NCI-H2029 (cell line): ENCODE results near the gene SLC35B2.
A peak's percentile ranks its signal among the peaks of the same experiment; 100 is the strongest.

Experiments used
- DNase-seq: peaks from one replicate; lab custom pipeline; 2025; lab: John Stamatoyannopoulos, UW

The SLC35B2 gene

DNA sequence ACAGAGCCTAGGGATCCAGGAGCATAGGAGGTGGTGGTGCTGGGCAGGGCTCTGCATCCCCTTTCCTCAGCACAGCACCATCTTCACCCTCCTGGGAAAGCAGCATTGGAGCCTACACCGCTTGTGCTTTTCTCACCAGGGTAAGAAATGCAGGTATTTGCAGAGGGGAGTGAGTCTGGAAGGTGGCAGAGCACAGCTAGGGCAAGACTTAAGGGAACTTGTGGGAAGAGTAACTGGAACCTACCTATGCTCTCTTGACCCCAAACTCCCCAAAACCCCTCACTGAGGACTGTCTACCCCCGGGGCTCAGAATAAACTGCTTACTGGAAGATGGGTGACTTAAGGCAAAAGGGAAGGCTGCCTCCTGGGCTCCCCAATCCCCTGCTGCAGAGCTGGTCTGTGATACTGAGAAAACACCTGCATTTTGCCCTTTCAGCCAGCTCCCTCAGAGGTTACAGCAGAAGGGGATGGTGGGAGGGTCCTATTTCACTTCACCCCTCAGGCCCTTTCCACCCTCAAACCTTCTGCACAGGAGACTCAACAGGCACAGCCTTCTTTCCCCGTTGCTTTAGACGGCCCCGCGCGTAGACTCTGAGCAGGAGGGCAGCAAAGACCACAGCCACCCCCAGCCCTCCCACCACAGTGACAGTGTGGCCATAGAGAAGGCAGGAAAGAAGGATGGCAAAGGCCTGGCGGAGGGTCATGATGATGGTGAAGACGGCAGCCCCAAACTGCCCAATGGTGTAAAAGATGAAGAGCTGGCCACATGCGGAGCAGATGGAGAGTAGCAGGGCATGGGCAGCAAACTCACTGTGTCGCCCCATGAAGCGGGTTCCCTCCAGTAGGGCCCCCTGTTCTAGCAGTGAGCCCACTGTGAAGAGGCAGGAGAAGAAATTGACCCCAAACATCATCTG, 2.9 kb downstream of the SLC35B2 start:
- DNase-seq = no peak

DNA sequence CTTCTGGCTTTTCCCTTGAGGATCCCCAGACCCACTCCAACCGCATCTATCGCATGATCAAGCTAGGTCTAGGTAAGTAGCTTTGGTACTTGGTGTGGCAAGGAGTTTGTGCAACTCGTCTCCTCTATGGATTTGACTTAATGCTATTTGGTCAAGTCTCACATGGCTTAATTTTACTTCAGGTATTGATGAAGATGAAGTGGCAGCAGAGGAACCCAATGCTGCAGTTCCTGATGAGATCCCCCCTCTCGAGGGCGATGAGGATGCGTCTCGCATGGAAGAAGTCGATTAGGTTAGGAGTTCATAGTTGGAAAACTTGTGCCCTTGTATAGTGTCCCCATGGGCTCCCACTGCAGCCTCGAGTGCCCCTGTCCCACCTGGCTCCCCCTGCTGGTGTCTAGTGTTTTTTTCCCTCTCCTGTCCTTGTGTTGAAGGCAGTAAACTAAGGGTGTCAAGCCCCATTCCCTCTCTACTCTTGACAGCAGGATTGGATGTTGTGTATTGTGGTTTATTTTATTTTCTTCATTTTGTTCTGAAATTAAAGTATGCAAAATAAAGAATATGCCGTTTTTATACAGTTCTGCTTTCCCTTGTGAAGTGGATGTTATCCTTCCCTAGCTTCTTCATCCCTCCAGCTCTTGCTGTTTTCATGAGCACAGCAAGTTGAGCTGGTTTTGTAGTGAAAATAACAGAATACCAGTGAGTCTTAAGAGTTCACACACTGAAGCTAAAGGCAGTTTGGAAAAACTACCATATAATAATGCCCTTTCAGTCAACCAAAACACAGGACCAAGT, 3.8 kb downstream of the SLC35B2 start:
- no peak for DNase-seq

DNA sequence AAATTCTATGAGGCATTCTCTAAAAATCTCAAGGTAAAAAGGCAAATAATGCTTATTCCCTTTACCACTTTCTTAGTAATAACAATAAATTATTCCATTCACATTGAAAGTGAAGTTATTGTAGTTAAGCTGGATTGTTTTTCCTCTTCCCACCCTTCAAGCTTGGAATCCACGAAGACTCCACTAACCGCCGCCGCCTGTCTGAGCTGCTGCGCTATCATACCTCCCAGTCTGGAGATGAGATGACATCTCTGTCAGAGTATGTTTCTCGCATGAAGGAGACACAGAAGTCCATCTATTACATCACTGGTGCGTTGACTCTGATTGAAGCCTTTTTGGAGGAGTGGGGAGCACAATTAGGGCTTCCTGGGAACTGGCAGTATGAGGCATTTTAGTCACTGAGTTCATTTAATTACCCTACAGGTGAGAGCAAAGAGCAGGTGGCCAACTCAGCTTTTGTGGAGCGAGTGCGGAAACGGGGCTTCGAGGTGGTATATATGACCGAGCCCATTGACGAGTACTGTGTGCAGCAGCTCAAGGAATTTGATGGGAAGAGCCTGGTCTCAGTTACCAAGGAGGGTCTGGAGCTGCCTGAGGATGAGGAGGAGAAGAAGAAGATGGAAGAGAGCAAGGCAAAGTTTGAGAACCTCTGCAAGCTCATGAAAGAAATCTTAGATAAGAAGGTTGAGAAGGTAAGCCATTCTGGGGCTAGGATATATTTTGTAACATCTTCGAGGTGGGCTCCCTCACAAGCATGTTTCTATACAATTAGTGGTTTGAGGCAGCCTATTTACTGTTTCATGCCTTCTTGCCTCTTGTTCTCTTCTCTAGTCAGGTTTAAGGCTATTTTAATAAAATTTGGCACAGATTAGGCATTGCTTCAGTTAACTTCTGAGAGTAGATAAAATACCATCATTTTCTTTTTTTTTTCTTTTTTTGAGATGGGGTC, 5.5 kb downstream of the SLC35B2 start:
- DNase-seq = no peak

DNA sequence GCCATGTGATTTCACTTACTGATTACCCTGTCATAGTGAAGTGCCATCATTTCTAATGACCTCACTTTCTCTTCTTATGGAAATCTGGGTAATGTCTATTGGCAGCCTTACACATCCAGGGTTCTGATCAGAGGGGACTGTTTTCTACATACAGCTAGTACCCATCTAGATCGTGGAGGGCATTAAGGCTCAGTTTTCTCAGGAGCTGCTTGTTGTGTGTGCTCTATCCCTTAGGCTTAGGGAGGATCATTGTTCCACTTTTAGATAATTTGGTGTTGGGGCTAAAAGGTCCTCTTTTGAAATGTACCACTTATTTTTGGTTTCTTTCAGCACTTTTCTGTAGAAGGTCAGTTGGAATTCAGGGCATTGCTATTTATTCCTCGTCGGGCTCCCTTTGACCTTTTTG, 6.6 kb downstream of the SLC35B2 start:
- DNase-seq = no peak

DNA sequence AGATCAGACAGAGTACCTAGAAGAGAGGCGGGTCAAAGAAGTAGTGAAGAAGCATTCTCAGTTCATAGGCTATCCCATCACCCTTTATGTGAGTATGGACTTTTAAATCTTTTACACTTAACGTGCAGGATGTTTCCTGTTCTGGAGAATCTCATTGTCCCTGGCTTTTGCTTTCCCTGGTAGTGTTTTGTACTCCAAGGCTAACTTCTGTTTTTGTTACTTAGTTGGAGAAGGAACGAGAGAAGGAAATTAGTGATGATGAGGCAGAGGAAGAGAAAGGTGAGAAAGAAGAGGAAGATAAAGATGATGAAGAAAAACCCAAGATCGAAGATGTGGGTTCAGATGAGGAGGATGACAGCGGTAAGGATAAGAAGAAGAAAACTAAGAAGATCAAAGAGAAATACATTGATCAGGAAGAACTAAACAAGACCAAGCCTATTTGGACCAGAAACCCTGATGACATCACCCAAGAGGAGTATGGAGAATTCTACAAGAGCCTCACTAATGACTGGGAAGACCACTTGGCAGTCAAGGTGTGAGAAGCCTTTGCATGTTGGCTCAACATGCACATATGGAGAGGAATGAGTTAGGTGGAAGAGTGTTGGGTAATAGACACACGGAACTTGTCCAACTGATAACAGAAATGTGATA, 7.1 kb downstream of the SLC35B2 start:
- no peak for DNase-seq

DNA sequence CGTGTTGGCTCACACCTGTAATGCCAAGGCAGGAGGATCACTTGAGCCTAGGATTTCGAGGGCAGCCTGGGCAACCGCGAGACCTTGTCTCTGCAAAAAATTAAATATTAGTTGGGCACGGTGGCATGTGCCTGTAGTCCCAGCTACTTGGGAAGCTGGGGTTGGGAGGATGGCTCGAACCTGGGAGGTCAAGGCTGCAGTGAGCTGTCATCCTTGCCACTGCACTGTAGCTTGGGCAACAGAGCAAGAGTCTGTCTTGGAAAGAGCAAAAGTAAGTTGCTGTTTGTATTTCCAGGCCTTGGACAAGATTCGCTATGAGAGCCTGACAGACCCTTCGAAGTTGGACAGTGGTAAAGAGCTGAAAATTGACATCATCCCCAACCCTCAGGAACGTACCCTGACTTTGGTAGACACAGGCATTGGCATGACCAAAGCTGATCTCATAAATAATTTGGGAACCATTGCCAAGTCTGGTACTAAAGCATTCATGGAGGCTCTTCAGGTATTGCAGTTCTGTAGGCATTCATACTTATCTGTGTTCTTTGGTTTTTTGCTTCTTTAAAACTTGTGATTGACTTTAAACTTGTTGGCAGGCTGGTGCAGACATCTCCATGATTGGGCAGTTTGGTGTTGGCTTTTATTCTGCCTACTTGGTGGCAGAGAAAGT, 8.1 kb downstream of the SLC35B2 start:
- DNase-seq = no peak

DNA sequence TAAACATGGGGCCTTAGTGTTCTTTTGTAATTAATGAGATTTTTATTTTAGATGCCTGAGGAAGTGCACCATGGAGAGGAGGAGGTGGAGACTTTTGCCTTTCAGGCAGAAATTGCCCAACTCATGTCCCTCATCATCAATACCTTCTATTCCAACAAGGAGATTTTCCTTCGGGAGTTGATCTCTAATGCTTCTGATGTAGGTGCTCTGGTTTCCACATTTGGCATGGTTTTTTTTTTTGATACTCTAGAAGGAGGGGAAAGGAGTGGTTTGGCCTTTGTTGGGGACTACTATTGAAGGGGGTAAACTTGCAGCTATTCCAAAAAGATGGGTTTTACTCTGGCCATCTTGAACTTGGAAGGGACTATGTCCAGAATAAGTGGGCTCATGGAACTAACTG, 8.7 kb downstream of the SLC35B2 start:
- no peak for DNase-seq

DNA sequence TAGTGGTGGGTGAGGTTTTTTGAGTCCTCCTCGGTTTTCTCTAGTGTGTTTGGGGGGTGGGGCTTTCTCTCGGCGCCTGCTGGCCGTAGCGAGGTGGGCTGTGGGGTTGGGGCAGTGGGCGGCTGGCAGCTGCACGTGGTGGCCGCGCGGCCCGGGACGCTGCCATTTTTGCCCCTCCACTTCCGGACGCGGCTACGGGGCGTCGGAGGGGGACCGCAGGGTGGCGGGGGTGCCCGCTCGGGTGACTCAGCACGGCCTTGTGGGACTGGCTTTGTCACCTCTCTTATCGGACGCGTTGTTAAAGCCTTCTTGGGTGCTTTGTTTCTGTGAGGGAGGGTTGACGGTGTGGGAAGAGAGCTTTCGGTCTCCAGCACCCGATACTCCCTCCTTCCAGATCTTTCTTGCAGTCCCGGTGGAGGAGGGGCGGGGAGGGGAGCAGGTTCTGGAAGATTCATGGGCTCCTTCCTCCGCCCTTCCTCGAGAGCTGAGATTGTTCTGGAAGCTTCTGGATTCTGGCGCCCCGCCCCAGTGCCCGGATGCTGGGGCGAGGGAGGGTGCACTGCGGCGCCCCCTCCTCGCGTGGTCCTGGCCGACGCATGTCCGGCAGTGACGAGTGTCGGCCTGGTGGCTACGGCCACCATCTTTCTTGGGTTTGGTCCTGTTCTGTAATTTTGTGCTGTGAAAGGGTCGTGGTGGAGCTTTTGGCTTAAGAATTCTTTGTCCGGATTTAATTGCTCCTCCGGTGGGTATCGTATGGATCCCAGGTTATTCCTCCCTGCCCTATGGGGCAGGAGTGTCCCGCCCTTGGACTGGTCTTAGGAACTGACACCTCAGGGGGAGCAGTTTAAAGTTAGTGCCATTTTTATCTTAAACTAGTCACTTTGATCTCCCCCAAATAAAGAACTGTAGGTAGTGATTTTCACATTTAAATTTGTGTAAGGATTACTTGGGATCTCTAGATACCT, 9.7 kb downstream of the SLC35B2 start:
- DNase-seq = no peak

DNA sequence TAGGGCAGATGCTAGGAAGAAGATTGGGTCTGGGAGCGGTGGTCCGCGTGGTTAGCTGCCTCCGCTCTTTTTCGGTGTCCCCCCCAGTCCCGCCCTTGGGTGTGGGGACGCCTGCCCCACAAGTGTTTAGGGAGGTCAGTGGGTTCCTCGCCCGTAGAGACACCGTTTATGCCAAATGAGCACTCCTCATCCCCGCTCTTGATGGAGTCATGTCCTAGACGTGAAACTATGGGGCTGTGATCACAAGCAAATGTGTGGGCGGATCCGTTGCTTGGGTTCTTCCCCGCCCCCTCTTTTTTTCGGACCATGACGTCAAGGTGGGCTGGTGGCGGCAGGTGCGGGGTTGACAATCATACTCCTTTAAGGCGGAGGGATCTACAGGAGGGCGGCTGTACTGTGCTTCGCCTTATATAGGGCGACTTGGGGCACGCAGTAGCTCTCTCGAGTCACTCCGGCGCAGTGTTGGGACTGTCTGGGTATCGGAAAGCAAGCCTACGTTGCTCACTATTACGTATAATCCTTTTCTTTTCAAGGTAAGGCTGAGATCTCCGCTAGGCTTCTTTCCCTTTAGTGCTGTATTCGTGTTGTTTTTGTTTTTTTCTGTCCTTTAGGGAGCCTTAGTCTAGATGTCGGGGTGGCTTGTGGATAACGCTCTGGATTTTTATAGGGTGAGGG, 10.5 kb downstream of the SLC35B2 start, which contains the start of gene HSP90AB1:
Gene HSP90AB1 (plus strand): TSS at position 439 of the 675 bp plus-strand sequence. CDS start 1,529 bp downstream, outside the sequence.
- peak; percentile 98 for DNase-seq

DNA sequence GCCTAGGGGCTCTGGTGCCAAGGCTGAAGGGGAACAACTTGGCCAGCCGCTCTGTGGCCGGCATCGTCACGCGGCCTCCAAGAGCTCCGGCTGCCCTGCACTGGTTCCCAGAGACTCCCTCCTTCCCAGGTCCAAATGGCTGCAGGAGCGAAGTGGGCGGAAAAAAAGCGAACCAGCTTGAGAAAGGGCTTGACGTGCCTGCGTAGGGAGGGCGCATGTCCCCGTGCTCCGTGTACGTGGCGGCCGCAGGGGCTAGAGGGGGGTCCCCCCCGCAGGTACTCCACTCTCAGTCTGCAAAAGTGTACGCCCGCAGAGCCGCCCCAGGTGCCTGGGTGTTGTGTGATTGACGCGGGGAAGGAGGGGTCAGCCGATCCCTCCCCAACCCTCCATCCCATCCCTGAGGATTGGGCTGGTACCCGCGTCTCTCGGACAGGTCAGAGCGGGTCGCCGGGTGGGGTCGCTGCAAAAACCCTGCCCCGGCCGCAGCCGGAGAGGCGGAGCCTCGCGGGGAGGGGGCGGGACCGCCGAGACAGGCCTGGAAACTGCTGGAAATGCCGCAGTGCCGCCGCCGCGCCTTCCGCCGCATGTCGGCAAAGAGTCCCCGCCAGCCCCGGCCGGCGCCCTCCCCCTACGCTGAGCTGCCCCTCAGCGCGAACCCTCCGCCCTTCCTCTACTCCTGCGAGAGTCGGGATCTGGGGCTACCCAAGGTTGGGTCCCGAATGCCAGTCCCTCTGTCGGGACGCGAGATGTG, 11.2 kb downstream of the SLC35B2 start:
- peak; percentile 60 for DNase-seq

DNA sequence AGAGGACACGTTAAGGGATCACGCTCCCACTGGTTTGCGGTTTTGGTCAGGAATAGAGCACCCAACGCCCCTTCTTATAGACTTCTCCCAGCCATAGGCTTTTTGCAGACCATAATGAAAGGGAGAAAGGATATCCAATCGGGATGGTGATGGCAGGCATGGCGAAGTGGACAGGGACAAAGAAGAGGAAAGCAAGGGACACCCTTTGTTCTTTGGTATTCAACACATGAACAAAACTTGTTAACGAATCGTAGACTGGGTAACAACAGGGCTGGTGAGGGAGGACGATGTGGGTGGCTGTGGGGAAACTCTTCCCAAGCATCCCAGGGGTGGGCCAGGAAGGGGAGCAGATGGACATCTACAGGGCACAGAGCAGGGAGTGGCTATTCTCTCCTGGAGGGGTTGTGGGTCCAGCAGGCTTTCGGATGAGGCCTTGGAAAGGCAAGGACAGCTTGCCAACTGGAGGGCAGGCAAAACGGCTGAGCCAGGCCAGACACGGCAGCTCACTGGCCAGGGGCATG, 11.9 kb downstream of the SLC35B2 start:
- DNase-seq = no peak

DNA sequence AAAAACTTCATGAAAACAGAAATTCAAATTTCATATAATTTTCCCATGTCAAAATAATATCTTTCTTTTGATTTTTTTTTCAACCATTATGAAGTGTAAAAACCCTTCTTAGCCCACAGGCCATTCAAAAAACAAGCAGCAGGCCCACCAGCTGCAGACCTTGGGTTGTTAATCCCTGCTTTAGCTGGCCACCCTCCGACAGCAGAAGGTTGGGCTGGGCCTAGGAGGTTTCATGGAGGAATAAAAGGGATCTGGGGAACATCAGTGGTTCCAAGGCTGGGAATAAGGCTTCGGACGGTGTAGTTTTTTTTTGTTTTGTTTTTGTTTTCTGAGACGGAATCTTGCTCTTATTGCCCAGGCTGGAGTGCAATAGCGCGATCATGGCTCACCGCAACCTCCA, 14.0 kb downstream of the SLC35B2 start:
- DNase-seq = no peak

DNA sequence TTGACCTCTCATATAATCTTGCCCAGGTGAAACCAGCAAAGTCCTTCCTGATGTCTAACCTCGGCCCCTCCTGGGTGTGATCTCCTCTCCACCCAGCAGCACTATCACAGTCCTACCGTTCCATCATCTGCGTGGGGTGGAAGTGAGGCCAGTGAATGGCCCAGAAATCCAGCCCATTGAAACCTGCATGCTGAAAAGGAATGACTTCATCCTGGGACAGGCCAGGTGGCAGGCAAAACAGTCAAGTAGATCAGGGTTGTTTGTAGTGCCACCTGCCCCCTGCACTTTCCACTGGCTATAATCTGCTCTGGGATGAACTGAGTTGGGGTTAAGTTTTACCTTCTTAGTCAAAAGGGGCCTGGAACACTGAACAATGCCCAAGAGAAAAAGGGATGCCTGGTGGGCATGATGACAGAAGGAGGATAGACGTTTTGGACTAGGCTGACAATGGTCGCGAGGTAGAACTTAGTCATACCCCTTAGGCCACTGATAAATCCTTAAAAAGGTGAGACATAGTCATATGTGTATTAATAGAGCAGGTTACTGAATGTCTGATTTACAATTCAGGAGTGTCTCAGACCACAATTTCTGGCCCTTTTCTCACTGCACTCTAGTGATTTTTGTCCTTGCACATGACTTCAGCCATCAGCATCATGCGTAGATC, 18.5 kb downstream of the SLC35B2 start:
- no peak for DNase-seq

DNA sequence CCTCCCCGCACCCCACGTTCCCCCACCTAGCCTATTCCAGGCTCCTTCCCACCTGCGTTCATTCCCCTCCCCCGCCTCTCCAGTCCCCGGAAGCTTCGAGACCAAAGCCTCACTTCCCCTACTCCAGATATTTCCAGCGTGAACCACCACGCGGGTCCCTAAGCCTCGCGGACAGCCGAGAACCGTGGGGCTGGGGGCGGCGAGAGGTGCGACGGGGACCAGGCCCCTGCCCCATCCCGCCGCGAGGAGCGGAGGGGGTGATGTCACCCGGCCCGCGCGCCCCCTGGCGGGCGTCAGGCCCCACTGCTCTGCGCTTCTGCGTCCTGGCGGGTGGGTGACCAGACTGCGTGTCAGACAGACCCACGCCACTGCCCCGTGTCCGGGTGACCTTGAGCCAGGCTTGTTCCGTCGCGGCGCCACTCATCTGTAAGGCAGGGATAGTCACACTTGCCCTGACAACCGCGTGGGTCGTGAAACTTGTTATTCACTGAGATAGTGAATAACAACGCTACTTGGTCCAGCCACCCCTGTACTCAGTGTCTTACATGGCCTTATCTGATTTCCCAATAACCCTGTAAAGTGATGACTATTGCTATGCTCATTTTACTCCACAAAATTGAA, 19.4 kb downstream of the SLC35B2 start:
- DNase-seq = peak; percentile 27

DNA sequence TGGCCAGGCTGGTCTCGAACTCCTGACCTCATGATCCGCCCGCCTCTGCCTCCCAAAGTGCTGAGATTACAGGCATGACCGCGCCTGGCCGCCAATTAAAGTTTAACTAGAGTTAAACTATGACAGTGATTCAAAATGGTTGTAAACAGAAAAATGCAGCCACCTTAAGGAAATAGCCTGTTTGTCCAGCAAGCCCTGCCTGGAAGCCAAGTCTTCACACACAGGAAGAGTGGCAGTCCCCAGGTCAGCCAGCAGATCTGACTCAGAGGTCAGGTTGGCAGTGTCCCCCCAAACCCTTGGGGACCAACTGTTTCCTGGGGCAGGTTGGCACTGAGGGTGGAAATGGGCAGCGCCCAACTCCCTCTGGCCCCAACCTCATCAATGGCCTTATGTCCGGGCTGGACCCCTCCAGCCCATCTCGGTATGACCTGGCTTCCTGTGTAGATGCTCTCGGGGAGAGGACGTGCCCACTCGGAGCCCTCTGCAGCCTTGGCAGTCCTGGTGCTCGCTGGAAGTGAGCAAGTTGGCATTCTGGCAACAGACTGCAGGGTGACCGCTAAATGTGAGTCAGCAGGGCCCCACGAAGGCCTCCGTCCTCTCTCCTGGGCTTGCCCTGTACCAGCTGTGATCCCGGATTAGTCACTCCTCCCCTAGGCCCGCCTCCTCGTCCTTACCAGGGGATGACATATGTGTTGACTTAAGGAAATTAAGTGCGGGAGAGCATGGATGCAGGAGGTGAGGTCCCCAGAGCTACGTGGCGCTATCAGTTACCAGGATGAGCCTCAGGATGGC, 20.1 kb downstream of the SLC35B2 start:
- DNase-seq = peak; percentile 84

DNA sequence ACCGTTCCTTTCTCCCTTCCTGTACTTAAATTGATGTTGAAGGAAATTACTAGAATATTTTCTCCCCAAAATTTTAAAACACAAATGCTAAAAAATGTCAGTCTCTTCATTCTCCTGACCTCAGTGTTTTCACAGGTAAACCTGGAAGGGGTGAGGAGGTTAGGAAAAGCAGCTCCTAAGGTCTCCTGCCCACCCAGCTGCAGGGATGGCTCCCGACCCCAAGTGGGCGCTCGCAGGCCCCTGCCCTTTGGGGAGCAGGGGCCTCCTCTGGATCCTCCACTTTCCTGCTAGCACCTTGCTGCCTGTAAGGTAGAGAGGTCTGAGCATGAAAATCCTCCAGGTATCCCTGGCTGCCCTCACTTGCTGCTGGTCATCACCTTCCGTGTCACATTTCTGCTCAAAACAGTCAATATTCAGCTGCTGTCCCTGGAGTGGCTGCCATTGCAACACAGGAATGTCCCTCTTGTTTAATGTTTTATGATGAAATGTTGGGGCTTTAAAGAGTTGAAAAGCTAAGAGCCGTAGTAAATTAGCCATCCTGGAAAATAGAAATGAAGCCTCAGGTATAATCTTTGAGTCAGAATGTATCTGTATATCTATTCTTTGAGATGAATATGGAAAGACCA, 21.3 kb downstream of the SLC35B2 start:
- no peak for DNase-seq
